Common myeloid progenitor, CD34-positive (primary cell): ENCODE data around the gene HES1.

ENCODE experiments used
- CTCF ChIA-PET: fragments of 350-600 bp; sonication (Branson Sonifier 250); formaldehyde crosslinking; loops from one replicate; lab custom pipeline; 2021; ENCODE audit warnings: antibody characterized with exemption; lab: Charles Lee
- POLR2A ChIA-PET: fragments of 350-600 bp; sonication (Branson Sonifier 250); formaldehyde crosslinking; loops from one replicate; lab custom pipeline; 2021; ENCODE audit warnings: antibody characterized with exemption; lab: Charles Lee
- DNase-seq, 3 donors: peaks; one replicate each; pipeline versions ENCODE4 v3.0.0 to v3.0.0-alpha.2; 2013
- H3K27ac ChIP-seq, 2 experiments: 1 replicate in 1 of 2; 2 replicates in 1 of 2; pipeline ENCODE4 v1.7.0; 2013; ENCODE audit warnings: inconsistent platforms in 2 of 2, low read length in 2 of 2, mild to moderate bottlenecking in 2 of 2, low read depth in 1 of 2, moderate library complexity in 1 of 2; ENCODE audit not compliant: severe bottlenecking in 2 of 2, insufficient read depth in 1 of 2, poor library complexity in 1 of 2
- H3K27me3 ChIP-seq, 5 experiments: replicated peaks in 2 of 5; 1 replicate in 3 of 5; 2 replicates in 2 of 5; pipeline versions ENCODE4 v1.6.1 to v1.7.0; 2013; ENCODE audit warnings: low read length in 4 of 5, mild to moderate bottlenecking in 2 of 5, moderate library complexity in 2 of 5, inconsistent platforms in 1 of 5; ENCODE audit not compliant: insufficient read depth in 5 of 5, control insufficient read depth in 4 of 5
- H3K36me3 ChIP-seq, 4 experiments: 1 replicate in 2 of 4; 2 replicates in 2 of 4; pipeline versions ENCODE4 v1.6.1 to v1.7.0; 2013; ENCODE audit warnings: low read length in 3 of 4, control low read depth in 1 of 4, mild to moderate bottlenecking in 1 of 4; ENCODE audit not compliant: control insufficient read depth in 4 of 4, insufficient read depth in 4 of 4
- H3K4me1 ChIP-seq, 4 experiments: 1 replicate in 3 of 4; 2 replicates in 1 of 4; pipeline versions ENCODE4 v1.6.1 to v1.7.1; 2013; ENCODE audit warnings: low read length in 3 of 4, mild to moderate bottlenecking in 3 of 4, control low read depth in 1 of 4, inconsistent platforms in 1 of 4, moderate library complexity in 1 of 4; ENCODE audit not compliant: control insufficient read depth in 4 of 4, insufficient read depth in 4 of 4; ENCODE audit errors: control extremely low read depth in 1 of 4
- H3K4me3 ChIP-seq, 7 experiments: 1 replicate in 4 of 7; 2 replicates in 3 of 7; pipeline versions ENCODE4 v1.5.1 to v1.7.0; 2013; ENCODE audit warnings: mild to moderate bottlenecking in 7 of 7, low read length in 6 of 7, moderate library complexity in 6 of 7, inconsistent platforms in 2 of 7, low read depth in 2 of 7, control low read depth in 1 of 7; ENCODE audit not compliant: insufficient read depth in 4 of 7, control insufficient read depth in 1 of 7; ENCODE audit errors: extremely low read depth in 1 of 7
- H3K9me3 ChIP-seq, 5 experiments: 1 replicate in 4 of 5; 2 replicates in 1 of 5; pipeline versions ENCODE4 v1.6.1 to v1.7.1; 2013; ENCODE audit warnings: low read length in 4 of 5, mild to moderate bottlenecking in 2 of 5, inconsistent platforms in 1 of 5, low read depth in 1 of 5, moderate library complexity in 1 of 5; ENCODE audit not compliant: control insufficient read depth in 4 of 5, insufficient read depth in 2 of 5; ENCODE audit errors: control extremely low read depth in 1 of 5
- WGBS: methylation state at CpG from one replicate; pipeline ENCODE4 v1.1.5; 2013; ENCODE audit not compliant: insufficient coverage; 5-methylcytosine and 5-hydroxymethylcytosine counted together

Gene HES1

GRCh38 chr3:194174406-194174805, 38.5 kb downstream of the HES1 start:
- Histone ChIP-seq H3K4me1 (peaks cover 0 to 11% (median 0%) of the 10 kb centered on the region in 4 experiments), H3K27me3 (peaks cover 0 to 2% (median 0%) of the 10 kb centered on the region in 5 experiments), H3K27ac (no peak overlapping the region), H3K36me3 (no peaks in the 10 kb centered on the region), H3K9me3 (no peaks in the 10 kb centered on the region), H3K4me3 (no peak overlapping the region)
- ChIA-PET POLR2A (no interaction called here), CTCF (interaction anchor here (1.1 to 1.2 kb wide), 3 partner anchors 9 to 27 kb away, joined by 3 to 4 read pairs (median 4); no protein-coding TSS in a partner anchor)
- DNase-seq = no peak
- WGBS = 98% methylated on average over 4 of the region's 4 CpGs

- no peak overlapping the region for H3K4me3 ChIP-seq
- POLR2A ChIA-PET = no interaction called here
- no peaks in the 10 kb centered on the region for H3K36me3 ChIP-seq
- H3K9me3 ChIP-seq = no peaks in the 10 kb centered on the region
- H3K27me3 ChIP-seq = peaks cover 0 to 2% (median 0%) of the 10 kb centered on the region in 5 experiments
- no peak for DNase-seq
- H3K27ac ChIP-seq = no peak overlapping the region
- peaks cover 0 to 11% (median 0%) of the 10 kb centered on the region in 4 experiments for H3K4me1 ChIP-seq
- WGBS = 100% methylated on average over 4 of the region's 6 CpGs
- CTCF ChIA-PET = interaction anchor here (1.1 kb wide), 1 partner anchor 16 kb away, joined by 4 read pairs; no protein-coding TSS in a partner anchor
Observed at GRCh38 chr3:194174980-194175379, 39.0 kb downstream of the HES1 start.

DNA sequence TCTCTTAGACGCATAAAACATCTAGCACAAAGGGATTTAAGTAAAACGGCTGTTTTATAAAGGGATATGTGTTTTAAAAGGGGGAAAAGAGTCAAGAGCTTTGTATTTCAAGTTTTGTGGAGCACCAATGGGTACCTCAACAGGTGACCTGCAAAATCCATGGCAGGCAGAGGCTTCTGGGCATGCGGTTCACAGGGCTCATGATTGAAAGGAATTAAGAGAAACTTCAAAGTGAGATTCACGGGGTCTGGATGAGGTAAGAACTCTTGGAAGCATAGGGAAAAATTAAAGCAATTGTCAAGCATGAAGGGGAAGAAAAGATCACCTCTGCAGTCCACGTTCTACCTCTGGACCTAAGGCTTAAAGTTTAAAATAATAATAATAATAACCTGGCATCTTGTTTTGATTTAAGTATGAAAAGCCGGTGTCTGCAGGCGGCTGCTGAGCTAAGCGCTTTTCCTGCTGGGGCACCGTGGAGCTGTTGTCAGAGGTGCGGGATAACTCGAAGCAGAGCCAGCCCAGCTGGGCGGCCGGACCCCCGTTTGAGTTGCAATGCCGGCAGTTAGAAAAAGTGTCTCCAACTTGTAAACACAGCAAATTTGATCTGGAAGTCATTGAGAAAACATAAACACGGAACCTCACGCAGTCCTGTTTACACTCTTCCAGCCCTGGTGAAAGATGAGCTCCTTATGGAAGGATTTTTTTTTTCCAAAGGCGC, 40.5 kb downstream of the HES1 start:
- 91% methylated on average over 15 of the region's 18 CpGs for WGBS
- ChIA-PET CTCF (no interaction called here), POLR2A (no interaction called here)
- Histone ChIP-seq H3K4me1 (peaks cover 0 to 11% (median 0%) of the 10 kb centered on the region in 4 experiments), H3K36me3 (no peaks in the 10 kb centered on the region), H3K9me3 (no peaks in the 10 kb centered on the region), H3K27ac (no peak overlapping the region), H3K27me3 (peaks cover 0 to 2% (median 0%) of the 10 kb centered on the region in 5 experiments), H3K4me3 (no peak overlapping the region)
- no peak for DNase-seq

DNA sequence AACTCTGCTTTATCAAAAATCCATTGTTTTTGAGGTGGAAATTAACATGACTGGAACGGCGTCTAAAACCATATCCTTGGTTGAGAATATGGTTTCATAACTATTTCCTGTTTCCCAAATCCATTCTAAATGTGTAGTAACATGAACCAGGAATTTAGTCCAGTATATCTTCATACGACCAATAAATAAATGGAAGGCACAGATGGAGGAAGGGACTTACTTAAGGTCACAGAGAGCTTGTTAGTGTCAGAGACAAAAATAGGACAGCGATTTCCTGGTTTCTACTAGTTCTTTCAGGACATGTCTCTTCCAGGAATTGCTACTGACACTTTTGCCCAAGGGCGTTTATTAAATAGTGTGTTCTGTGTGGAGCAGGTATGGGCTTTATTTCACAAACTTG, 41.2 kb downstream of the HES1 start:
- CTCF ChIA-PET = no interaction called here

DNA sequence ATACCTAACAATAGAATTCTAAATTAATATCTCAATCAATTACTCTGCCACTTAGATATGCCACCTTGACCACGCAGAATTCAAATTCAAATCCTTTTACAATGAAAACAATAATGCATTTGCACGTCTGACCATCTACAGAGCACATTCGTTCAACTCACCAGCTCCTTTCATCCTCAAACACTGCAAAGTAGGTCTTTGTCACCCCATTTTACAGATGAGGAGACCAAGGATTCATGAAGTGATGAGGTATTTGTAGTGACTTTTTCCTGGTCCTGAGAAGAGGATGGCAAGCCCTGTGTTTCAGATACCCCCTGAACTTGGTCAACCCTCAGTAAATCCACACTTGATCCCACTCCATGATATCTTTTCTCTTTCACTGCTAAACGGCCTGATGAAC, 42.2 kb downstream of the HES1 start:
- H3K36me3 ChIP-seq = no peaks in the 10 kb centered on the region
- ChIA-PET CTCF (no interaction called here), POLR2A (no interaction called here)
- WGBS = 100% methylated on average over 2 of the region's 4 CpGs
- no peak overlapping the region for H3K27ac ChIP-seq
- no peak overlapping the region for H3K4me3 ChIP-seq
- H3K27me3 ChIP-seq = peaks cover 0 to 2% (median 0%) of the 10 kb centered on the region in 5 experiments
- no peaks in the 10 kb centered on the region for H3K9me3 ChIP-seq
- H3K4me1 ChIP-seq = peaks cover 0 to 17% (median 0%) of the 10 kb centered on the region in 4 experiments
- DNase-seq = no peak

More for the DNA sequence above, 41.2 kb downstream of the HES1 start:
- POLR2A ChIA-PET = no interaction called here
- H3K36me3 ChIP-seq = no peaks in the 10 kb centered on the region
- no peak for DNase-seq
- no peaks in the 10 kb centered on the region for H3K9me3 ChIP-seq
- H3K4me3 ChIP-seq = no peak overlapping the region
- 82% methylated on average over 3 of the region's 5 CpGs for WGBS
- H3K27me3 ChIP-seq = peaks cover 0 to 2% (median 0%) of the 10 kb centered on the region in 5 experiments
- H3K4me1 ChIP-seq = peaks cover 0 to 14% (median 0%) of the 10 kb centered on the region in 4 experiments
- no peak overlapping the region for H3K27ac ChIP-seq

DNA sequence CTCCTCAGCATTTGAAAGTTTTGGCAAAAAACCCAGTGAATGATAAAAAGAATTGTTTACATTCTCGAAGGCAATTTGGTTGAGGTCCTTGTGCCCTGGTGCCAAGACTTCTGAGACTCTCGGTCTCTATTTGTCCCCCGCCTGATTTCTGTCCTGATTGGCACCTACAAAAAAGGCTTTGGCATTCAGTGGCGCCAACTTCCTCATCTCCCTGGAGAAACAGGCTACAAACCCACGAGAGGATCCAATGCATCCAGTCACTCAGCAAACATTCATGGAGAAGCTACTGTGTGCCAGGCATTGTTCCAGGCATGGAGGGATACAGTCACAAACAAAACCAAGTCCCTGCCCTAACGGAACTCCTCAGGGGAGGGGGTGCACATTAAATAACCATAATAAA, 42.7 kb downstream of the HES1 start:
- Histone ChIP-seq H3K27me3 (peaks cover 0 to 2% (median 0%) of the 10 kb centered on the region in 5 experiments), H3K4me3 (no peak overlapping the region), H3K36me3 (no peaks in the 10 kb centered on the region), H3K9me3 (no peaks in the 10 kb centered on the region), H3K4me1 (peaks cover 0 to 17% (median 0%) of the 10 kb centered on the region in 4 experiments), H3K27ac (no peak overlapping the region)
- DNase-seq = no peak
- CTCF ChIA-PET = no interaction called here
- WGBS = 79% methylated on average over 3 of the region's 6 CpGs
- POLR2A ChIA-PET = no interaction called here

DNA sequence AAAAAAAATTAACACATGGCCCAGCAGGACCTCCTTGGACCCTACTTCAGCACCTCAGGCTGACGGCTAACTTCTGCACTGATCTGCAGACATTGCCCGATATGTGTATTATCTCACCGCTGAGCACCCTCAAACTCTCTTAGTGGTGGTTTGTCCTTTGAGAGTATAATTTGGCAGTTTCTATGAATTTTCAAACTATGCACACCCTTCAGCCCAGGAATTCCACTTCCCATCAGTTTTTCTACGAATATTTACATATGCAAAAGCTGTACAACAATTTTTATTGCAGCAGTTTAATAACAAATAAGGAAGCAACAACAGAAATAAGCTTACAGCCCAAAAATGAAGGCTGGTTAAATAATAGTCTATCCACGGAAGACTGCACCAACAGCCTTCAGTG, 44.6 kb downstream of the HES1 start:
- no peaks in the 10 kb centered on the region for H3K36me3 ChIP-seq
- H3K27me3 ChIP-seq = peaks cover 0 to 2% (median 0%) of the 10 kb centered on the region in 5 experiments
- ChIA-PET POLR2A (no interaction called here), CTCF (interaction anchor here (0.6 to 0.9 kb wide), 2 partner anchors 13 to 24 kb away, joined by 4 read pairs; no protein-coding TSS in a partner anchor)
- DNase-seq = no peak
- no peak overlapping the region for H3K27ac ChIP-seq
- WGBS = 100% methylated on average over 2 of the region's 5 CpGs
- H3K9me3 ChIP-seq = no peaks in the 10 kb centered on the region
- no peak overlapping the region for H3K4me3 ChIP-seq
- H3K4me1 ChIP-seq = peaks cover 0 to 21% (median 0%) of the 10 kb centered on the region in 4 experiments
